Neural cell (in vitro differentiated cells): ENCODE results near the gene CTTNBP2NL. TPM values are rescaled to one million over a fixed set of nuclear protein-coding genes. Genes with fewer than 3 reads are reported as not detected.

ENCODE experiments used
- H2AFZ ChIP-seq: fragments of 200-600, 300-800 bp; sonication (generic), shearing (Covaris generic); 2 replicates; pipeline ENCODE4 v1.6.0; 2014; ENCODE audit warnings: low read depth, mild to moderate bottlenecking, antibody characterized with exemption, low read length, moderate library complexity
- H3F3A ChIP-seq: fragments of 200-600 bp; shearing (Covaris generic); 2 replicates; pipeline ENCODE4 v1.6.1; 2016; ENCODE audit warnings: mild to moderate bottlenecking, moderate library complexity, mixed read lengths, antibody characterized with exemption, low read length; ENCODE audit not compliant: insufficient read depth, poor library complexity, severe bottlenecking
- H3K27ac ChIP-seq: fragments of 200-600, 300-800 bp; sonication (generic), shearing (Covaris generic); 2 replicates; pipeline ENCODE4 v1.5.1; 2014; ENCODE audit warnings: mild to moderate bottlenecking, low read length, moderate library complexity
- H3K27me3 ChIP-seq: fragments of 300-800, 200-600 bp; sonication (generic), shearing (Covaris generic); 2 replicates; pipeline ENCODE4 v1.6.0; 2014; ENCODE audit warnings: mild to moderate bottlenecking, low read depth, low read length, moderate library complexity; ENCODE audit not compliant: insufficient read depth
- H3K36me3 ChIP-seq: fragments of 300-800, 200-600 bp; sonication (generic), shearing (Covaris generic); 2 replicates; pipeline ENCODE4 v1.5.1; 2014; ENCODE audit warnings: mild to moderate bottlenecking, antibody characterized with exemption, low read length, moderate library complexity; ENCODE audit not compliant: insufficient read depth
- H3K4me2 ChIP-seq: fragments of 300-800, 200-600 bp; sonication (generic), shearing (Covaris generic); 2 replicates; pipeline ENCODE4 v1.6.0; 2014; ENCODE audit warnings: mild to moderate bottlenecking, low read length
- H3K4me3 ChIP-seq: fragments of 300-800, 200-600 bp; sonication (generic), shearing (Covaris generic); 2 replicates; pipeline ENCODE4 v1.5.1; 2014; ENCODE audit warnings: mild to moderate bottlenecking, low read length, moderate library complexity
- H3K79me2 ChIP-seq: fragments of 200-600 bp; shearing (Covaris generic); replicated peaks from 2 replicates; pipeline ENCODE4 v1.6.0; 2014; ENCODE audit warnings: mild to moderate bottlenecking, low read length, moderate library complexity; ENCODE audit not compliant: insufficient read depth
- H3K9ac ChIP-seq: fragments of 300-800, 200-600 bp; sonication (generic), shearing (Covaris generic); 2 replicates; pipeline ENCODE4 v1.6.1; 2016; ENCODE audit warnings: mild to moderate bottlenecking, low read length, mixed read lengths
- H3K9me2 ChIP-seq: fragments of 200-600 bp; shearing (Covaris generic); 2 replicates; pipeline ENCODE4 v1.6.1; 2016; ENCODE audit warnings: mild to moderate bottlenecking, low read length, mixed read lengths; ENCODE audit not compliant: insufficient read depth
- H3K9me3 ChIP-seq: fragments of 200-600, 300-800 bp; sonication (generic), shearing (Covaris generic); 2 replicates; pipeline ENCODE4 v1.6.1; 2016; ENCODE audit warnings: mild to moderate bottlenecking, mixed run types, low read length, moderate library complexity, mixed read lengths
- H4K20me1 ChIP-seq: fragments of 200-600 bp; shearing (Covaris generic); 2 replicates; pipeline ENCODE4 v1.6.1; 2016; ENCODE audit warnings: mild to moderate bottlenecking, mixed run types; ENCODE audit not compliant: insufficient read depth
- EP300 ChIP-seq: fragments of 450-650 bp; conservative IDR thresholded peaks from 2 replicates; pipeline ENCODE4 v1.6.1; 2014; ENCODE audit warnings: antibody characterized with exemption, mild to moderate bottlenecking, moderate library complexity; ENCODE audit not compliant: poor library complexity, severe bottlenecking
- EZH2 ChIP-seq: fragments of 200-600, 300-800 bp; shearing (Covaris generic), sonication (generic); IDR thresholded peaks from 2 replicates; pipeline ENCODE4 v1.6.1; 2014; ENCODE audit warnings: antibody characterized with exemption, low read length, borderline replicate concordance, mild to moderate bottlenecking; ENCODE audit not compliant: insufficient read depth, poor library complexity, severe bottlenecking
- MXI1 ChIP-seq: fragments of 450-650 bp; conservative IDR thresholded peaks from 2 replicates; pipeline ENCODE4 v1.6.1; 2014; ENCODE audit warnings: antibody characterized with exemption, mild to moderate bottlenecking; ENCODE audit not compliant: poor library complexity, severe bottlenecking
- POLR2AphosphoS5 ChIP-seq: IDR thresholded peaks from 2 replicates; pipeline ENCODE4 v1.6.1; 2012
- RAD21 ChIP-seq: fragments of 450-650 bp; conservative IDR thresholded peaks from 2 replicates; pipeline ENCODE4 v1.6.1; 2014; ENCODE audit warnings: antibody characterized with exemption, mild to moderate bottlenecking, moderate library complexity
- SMC3 ChIP-seq: fragments of 450-650 bp; conservative IDR thresholded peaks from 2 replicates; pipeline ENCODE4 v1.6.1; 2014; ENCODE audit warnings: antibody characterized with exemption, mild to moderate bottlenecking, moderate library complexity; ENCODE audit not compliant: poor library complexity
- TAF1 ChIP-seq: IDR thresholded peaks from 2 replicates; pipeline ENCODE4 v1.6.1; 2012; ENCODE audit warnings: low read depth
- polyA plus RNA-seq: library from polyadenylated mRNA; depleted of rRNA; stranded (reverse); fragments of >200 nt; gene quantifications from 2 replicates; pipeline ENCODE4 v1.2.3, GENCODE V29; 2014
- TF ChIP-seq, protein P1 (sequence below): fragments of 450-650 bp; IDR thresholded peaks from 2 replicates; pipeline ENCODE4 v1.5.1; 2014; ENCODE audit warnings: antibody characterized with exemption, mild to moderate bottlenecking, moderate library complexity; ENCODE audit not compliant: poor library complexity, severe bottlenecking
- TF ChIP-seq, protein P2 (sequence below): IDR thresholded peaks from 2 replicates; pipeline ENCODE4 v1.6.1; 2012; ENCODE audit warnings: borderline replicate concordance

CTTNBP2NL gene
- polyA plus RNA-seq, 1 donor from 2014 or later, result 11.8 TPM

DNA sequence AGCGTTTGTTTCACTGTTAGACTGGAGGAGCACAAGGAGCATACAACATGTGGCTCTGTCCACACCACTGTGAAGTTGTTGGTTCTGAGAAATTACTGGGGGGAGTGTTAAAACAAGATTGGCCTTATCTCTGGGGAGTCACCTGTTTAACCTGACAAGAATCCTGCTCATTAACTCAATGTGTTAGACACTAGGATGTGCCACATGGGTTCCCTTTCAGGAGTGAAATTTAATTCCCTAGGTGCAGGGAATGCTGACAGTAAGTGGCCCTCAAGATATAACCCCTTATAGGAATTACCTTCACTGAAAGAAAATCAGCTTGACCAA is 66.9 kb downstream of the CTTNBP2NL start:
- Histone ChIP-seq H3K27ac (no peak overlapping the region), H3K9ac (no peak overlapping the region), H3K4me2 (no peak overlapping the region), H3K9me3 (no peaks in the 10 kb centered on the region), H3F3A (no peaks in the 10 kb centered on the region), H3K9me2 (no peaks in the 10 kb centered on the region), H4K20me1 (no peaks in the 10 kb centered on the region), H3K79me2 (no peaks in the 10 kb centered on the region), H3K36me3 (peaks cover 3% of the 10 kb centered on the region), H3K4me3 (no peak overlapping the region), H3K27me3 (no peaks in the 10 kb centered on the region), H2AFZ (no peak overlapping the region)
- TF ChIP-seq, protein P1, sequence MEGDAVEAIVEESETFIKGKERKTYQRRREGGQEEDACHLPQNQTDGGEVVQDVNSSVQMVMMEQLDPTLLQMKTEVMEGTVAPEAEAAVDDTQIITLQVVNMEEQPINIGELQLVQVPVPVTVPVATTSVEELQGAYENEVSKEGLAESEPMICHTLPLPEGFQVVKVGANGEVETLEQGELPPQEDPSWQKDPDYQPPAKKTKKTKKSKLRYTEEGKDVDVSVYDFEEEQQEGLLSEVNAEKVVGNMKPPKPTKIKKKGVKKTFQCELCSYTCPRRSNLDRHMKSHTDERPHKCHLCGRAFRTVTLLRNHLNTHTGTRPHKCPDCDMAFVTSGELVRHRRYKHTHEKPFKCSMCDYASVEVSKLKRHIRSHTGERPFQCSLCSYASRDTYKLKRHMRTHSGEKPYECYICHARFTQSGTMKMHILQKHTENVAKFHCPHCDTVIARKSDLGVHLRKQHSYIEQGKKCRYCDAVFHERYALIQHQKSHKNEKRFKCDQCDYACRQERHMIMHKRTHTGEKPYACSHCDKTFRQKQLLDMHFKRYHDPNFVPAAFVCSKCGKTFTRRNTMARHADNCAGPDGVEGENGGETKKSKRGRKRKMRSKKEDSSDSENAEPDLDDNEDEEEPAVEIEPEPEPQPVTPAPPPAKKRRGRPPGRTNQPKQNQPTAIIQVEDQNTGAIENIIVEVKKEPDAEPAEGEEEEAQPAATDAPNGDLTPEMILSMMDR, result no peak
- TF ChIP-seq RAD21 (no peak), EP300 (no peak), TAF1 (no peak), MXI1 (no peak), POLR2AphosphoS5 (no peak), SMC3 (no peak), EZH2 (no peak)
- TF ChIP-seq, protein P2, sequence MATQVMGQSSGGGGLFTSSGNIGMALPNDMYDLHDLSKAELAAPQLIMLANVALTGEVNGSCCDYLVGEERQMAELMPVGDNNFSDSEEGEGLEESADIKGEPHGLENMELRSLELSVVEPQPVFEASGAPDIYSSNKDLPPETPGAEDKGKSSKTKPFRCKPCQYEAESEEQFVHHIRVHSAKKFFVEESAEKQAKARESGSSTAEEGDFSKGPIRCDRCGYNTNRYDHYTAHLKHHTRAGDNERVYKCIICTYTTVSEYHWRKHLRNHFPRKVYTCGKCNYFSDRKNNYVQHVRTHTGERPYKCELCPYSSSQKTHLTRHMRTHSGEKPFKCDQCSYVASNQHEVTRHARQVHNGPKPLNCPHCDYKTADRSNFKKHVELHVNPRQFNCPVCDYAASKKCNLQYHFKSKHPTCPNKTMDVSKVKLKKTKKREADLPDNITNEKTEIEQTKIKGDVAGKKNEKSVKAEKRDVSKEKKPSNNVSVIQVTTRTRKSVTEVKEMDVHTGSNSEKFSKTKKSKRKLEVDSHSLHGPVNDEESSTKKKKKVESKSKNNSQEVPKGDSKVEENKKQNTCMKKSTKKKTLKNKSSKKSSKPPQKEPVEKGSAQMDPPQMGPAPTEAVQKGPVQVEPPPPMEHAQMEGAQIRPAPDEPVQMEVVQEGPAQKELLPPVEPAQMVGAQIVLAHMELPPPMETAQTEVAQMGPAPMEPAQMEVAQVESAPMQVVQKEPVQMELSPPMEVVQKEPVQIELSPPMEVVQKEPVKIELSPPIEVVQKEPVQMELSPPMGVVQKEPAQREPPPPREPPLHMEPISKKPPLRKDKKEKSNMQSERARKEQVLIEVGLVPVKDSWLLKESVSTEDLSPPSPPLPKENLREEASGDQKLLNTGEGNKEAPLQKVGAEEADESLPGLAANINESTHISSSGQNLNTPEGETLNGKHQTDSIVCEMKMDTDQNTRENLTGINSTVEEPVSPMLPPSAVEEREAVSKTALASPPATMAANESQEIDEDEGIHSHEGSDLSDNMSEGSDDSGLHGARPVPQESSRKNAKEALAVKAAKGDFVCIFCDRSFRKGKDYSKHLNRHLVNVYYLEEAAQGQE, result no peak

DNA sequence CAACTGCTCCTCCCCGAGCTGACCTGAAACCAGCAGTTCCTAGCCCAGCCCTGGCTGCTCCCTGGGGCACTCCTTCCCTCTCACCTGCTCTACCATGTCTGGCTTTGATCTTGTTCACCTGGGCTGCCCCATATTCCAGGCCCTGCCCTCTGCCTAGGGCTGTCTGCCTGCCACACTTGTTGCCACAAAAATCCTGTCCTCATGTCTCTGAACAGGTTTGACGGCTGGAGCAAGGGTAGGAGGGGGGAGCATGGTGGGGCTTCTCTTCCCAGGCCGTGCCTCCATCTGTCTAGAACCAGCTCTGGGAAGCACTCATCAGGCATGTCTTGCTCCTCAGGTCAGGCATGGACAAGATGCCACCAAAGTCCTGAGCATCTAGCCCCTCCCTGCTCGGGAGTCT is 68.5 kb downstream of the CTTNBP2NL start:
- Histone ChIP-seq H3K27ac (no peak overlapping the region), H3K9ac (no peak overlapping the region), H4K20me1 (no peaks in the 10 kb centered on the region), H3K9me3 (no peaks in the 10 kb centered on the region), H3K9me2 (no peaks in the 10 kb centered on the region), H3K4me2 (no peak overlapping the region), H3K36me3 (no peaks in the 10 kb centered on the region), H3K4me3 (no peak overlapping the region), H3K27me3 (no peaks in the 10 kb centered on the region), H2AFZ (no peak overlapping the region), H3F3A (no peaks in the 10 kb centered on the region), H3K79me2 (no peaks in the 10 kb centered on the region)
- TF ChIP-seq RAD21, result no peak
- TF ChIP-seq, protein P2, result no peak
- TF ChIP-seq MXI1, result no peak
- no peak for TF ChIP-seq EP300
- TF ChIP-seq POLR2AphosphoS5, result no peak
- no peak for TF ChIP-seq EZH2
- TF ChIP-seq TAF1, result no peak
- TF ChIP-seq, protein P1, result no peak
- no peak for TF ChIP-seq SMC3
